ENCODE data around the gene SERF2.
"Not testable (repeated sequence)": the region's sequence is repeated elsewhere in the genome, so short reads cannot be mapped to it uniquely, and the experiment has no call there.

Gene SERF2

DNA sequence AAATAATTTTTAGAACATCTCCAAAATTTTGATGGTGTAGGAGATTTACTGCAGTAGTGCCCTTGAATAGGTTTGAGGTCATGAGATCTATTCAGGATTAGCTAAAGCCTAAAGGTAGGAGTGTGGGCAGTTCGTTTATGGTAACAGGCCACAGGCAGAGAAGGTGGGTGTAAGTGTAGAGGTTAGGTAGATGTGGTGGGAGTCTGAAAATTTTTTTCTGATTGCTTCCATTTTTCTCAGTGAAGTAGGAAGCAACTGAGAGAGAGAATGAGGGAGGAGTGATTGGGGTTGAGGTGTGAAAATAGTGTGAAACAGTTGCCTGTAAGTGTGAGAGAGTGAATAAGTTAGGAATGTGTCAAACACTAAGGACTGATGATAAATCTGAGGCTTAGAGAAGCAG, 13.1 kb upstream of the SERF2 start:
- DNase-seq: no peak

DNA sequence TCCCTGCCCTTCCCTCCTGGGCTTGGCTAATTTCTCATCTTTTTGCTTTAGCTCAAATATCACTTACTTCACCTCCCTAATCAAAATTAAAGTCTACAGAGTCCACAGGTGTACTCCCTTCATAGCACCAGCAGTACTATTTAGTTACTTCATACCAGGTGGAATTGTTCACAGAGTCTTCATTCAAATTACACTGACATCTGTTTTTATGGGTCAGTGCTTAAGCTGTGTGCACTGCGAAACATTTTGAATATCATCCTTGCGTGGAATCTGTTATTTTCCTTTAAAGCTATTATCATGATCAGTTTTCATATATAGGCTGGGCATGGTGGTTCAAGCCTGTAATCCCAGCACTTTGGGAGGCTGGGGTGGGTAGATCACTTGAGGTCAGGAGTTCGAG, 2.7 kb upstream of the SERF2 start:
- no peak for DNase-seq

DNA sequence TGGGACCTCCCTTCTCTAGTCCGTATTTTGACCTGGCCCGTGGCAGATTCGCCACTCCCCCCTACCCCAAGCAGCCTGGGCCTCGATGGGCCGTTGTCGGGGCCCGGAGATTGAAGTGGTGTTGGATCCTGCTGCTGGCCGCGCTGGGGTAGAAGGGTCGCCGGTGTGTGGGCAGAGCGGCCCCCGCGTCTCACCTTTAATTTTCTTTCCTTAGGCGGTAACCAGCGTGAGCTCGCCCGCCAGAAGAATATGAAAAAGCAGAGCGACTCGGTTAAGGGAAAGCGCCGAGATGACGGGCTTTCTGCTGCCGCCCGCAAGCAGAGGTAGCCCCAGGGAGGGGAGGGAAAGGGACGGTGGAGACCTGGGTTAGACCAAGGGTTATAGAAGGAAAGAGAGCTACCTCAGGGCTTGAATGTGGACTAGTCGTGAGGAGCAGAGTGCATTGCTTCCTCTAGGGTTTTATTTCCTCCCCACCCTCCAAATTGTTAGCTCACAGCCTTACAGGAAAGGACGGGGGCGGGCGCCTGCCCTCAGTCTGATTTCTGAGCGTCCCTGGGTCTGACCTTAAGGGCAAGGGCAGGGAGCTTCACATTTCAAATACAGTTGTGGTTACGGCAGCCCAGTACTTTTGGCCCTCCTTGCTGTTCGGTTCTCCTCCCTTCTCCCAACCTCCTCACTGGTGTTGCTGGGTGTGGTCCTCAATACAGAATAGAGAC, 799 bp downstream of the SERF2 start:
- DNase-seq: no peak

DNA sequence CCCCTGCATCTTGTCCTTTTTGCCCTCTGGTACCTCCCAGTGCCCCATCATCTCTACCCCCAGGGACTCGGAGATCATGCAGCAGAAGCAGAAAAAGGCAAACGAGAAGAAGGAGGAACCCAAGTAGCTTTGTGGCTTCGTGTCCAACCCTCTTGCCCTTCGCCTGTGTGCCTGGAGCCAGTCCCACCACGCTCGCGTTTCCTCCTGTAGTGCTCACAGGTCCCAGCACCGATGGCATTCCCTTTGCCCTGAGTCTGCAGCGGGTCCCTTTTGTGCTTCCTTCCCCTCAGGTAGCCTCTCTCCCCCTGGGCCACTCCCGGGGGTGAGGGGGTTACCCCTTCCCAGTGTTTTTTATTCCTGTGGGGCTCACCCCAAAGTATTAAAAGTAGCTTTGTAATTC, 1.5 kb downstream of the SERF2 start:
- DNase-seq: no peak

DNA sequence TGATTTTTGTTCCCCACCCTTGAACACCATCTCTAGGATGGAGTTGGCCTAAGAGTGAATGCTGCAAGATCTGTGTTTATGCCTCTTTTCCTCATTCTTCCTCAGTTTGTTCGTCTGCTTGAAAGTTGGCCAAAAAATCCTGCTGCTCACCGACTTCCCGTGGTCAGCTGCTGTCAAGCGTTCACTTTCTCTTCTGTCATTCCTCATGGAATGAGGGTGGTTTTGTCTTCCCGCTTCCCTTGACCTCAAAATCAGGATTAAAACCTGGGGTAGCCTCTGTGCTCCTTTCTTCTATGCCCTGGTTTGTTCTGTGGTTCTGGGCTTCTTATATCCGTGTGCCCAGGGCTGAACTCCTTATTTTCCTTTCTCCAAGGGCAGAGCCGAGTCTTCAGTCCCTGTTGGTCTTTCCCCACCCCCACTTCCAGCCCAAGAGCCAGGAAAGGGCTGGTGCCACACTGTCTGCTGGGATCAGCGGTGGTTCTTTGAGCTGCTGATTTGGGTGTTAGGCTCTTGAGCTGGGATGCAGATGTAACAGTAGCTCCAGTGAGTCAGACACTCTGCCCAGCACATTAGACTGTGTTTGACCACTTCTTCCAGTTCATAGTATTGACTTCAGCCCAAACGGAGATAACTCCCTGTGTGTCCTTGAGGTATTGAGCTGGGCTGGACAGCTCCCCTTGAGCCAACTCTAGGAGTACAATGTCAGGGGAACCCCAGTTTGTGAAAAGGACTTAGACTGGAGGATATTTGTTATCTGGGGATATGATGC, 2.3 kb downstream of the SERF2 start:
- no peak for DNase-seq

DNA sequence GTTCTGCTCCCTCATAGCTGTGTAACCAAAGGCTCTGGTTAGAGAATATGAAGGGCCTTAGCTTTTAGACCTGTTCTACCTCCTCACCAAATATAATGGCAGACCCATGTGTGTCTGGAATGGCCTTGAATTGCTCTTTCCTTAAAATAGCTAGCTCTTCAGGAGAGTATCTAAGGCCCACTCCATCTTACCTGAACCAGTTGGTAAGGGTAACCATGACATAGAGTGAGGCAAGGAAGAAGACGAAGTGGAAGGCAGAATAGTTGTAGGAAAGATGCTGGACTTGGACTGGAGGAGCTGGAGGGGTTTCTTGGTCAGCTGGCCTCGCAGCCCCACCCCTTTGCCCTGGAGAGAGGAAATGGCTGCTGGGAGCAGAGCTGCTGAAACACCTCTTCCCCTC, 3.1 kb downstream of the SERF2 start:
- no peak for DNase-seq

DNA sequence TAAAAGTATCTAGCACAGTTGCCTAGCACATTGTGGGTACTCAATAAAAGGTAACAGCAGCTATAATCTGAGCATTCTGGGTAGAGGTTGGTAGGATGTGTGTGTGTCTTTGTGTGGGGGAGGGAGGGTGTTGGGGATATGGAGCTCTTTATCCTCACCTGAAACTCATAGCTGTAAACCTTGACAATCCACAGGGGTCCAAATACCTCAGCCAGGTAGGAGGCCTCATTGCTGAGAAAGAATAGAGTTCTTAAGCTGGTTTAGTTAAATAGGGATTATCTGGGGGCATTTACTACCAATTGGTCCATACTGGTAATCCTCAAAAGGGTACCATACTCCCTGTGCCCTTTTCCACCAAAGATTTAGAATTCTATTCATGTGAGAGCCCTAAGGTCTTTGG, 3.9 kb downstream of the SERF2 start:
- no peak for DNase-seq

DNA sequence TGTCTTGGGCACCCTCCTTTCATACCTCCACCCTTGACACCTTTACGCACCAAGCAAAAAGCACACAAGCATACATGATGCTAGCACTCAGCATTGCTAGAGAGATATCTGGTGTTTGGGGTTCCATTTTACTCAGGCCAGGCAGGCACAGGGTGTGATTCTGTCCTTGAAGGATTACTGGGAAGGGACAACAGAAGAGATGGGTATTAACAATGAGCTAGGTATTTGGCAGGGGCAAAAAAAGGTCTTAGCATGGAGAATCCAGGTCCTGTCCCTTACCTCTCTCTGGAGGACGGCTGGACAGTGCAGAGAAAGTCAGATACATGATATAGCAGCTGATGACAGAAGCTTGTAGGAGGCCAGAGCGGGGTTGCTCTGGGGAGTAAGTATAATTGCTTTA, 4.4 kb downstream of the SERF2 start:
- no peak for DNase-seq

DNA sequence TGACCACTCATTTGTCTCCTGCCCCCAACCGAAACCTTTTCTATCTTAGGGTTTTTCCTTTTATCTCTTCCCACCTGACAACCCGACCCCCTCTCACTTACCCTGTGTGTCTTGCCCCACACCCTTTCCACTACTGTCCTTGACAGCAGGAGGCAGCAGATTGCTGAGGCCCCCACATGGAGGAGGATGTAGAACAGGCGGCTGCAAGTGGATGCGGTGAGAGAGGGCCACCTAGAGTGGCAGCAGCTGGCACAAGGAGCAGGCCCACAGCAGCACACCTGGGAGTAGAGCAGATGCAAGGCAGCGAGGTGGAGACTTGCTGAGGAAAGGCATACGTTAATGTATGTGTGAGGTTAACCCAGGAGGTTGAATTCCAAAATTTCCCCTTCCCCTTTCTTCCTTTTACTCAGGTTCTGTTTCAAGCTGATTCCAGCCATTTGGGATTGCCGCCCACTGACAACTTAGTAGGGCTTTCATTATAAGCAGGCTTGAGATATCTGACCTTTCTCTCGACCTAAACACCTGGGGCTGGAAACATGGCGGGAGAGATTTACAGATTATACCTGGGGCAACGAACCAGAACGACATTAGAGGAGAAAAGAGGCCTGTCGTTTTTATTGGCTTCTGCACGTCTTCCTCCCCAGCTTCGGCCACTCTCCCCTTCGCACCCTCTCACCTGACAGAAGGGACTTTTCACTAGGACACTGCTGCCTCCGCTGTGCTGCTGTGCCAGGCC, 7.3 kb downstream of the SERF2 start:
- peak; percentile 19 for DNase-seq

DNA sequence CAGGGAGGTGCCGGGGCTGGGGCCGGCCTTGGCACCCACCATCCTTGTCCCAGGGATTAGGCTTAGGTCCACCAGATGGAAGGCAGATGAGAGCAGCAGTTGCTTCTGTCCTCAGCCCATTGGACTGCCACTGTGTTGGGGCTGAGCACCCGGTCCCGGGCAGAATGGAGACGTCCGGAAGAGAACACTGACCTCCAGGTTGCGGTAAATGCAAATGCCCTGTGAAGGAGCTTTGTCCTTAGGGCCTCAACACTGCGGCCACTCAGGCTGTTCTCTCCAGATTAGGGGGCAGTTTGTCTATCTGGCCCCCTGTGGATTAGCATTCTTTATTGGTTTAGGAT, 7.8 kb downstream of the SERF2 start, which contains the start of gene SERINC4:
Gene SERINC4, minus strand, starts transcription at position 276 of the 341 bp plus-strand sequence. Its CDS starts 234 bp downstream, at position 42.
- DNase-seq: no peak

DNA sequence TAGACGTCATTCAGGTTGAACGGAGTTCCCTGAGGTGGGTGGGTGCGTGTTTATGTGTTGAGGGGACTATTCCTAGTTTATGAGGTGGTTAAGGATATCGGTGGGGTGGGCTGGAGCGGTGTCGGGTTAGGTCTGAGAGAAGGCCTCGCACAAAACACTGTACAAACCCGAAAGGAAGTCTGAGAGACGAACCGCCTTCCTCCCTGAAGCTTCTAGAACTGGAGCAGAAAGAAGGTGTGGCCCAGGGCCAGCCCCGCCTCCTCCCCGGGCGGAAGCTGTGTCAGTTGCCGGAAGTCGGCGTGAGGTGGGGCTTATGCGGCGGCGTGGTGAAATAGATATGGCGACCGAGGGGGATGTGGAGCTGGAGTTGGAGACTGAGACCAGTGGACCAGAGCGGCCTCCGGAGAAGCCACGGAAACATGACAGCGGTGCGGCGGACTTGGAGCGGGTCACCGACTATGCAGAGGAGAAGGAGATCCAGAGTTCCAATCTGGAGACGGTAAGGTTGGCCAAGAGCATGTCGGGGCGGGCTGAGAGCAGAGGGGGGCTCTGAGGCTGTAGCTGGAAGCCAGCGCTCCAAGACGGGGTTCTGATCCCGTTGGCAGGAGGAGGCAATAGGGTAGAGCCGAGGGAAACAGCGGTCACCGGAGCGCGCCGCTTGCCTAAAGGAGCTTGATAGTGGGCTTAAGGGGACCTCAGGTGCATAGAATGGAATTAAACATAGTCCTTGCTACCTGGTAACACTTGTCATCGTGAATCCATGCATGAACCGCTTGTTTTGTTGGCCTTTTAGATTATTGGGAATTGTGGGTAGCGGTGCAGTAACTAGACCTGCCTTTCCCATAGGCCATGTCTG, 8.4 kb downstream of the SERF2 start, which contains the start of gene HYPK:
Gene HYPK, plus strand, starts transcription at position 314 of the 856 bp plus-strand sequence. Its CDS starts 24 bp downstream, at position 338.
- peak; percentile 80 for DNase-seq

DNA sequence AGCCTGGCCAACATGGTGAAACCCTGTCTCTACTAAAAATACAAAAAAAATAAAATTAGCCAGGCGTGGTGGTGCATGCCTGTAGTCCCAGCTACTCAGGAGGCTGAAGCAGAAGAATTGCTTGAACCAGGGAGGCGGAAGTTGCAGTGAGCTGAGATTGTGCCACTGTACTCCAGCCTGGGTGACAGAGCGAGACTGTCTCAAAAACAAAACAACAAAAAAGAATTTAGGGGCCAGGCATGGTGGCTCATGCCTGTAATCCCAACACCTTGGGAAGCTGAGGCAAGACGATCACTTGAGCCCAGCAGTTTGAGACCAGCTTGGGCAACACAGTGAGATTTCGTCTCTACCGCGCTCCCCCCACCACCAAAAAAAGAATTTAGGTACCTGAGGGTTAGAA, 10.6 kb downstream of the SERF2 start:
- not testable (repeated sequence) for DNase-seq

DNA sequence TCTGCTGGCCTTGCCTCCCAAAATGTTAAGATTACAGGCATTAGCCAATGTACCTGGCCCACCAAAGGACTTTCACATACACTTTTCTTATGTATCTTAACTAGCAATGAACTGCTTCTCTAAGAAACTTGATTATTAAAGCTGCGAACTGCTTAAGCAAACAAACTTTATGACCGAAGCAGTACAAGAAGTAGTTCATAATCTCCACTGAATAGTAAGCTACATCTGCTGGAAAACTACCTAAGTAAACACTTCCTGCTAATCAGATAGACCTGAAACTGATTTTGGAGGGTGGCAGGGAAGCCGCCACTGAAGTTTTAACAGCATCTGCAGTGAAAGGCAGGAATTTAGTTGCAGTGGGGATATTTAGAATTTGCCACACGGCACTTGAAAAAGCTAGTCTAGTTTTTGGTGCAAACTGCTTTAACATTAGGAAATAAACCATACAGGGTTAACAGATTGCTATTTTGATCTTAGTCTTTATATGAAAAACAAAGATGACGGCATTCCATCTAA, 16.4 kb downstream of the SERF2 start:
- no peak for DNase-seq

DNA sequence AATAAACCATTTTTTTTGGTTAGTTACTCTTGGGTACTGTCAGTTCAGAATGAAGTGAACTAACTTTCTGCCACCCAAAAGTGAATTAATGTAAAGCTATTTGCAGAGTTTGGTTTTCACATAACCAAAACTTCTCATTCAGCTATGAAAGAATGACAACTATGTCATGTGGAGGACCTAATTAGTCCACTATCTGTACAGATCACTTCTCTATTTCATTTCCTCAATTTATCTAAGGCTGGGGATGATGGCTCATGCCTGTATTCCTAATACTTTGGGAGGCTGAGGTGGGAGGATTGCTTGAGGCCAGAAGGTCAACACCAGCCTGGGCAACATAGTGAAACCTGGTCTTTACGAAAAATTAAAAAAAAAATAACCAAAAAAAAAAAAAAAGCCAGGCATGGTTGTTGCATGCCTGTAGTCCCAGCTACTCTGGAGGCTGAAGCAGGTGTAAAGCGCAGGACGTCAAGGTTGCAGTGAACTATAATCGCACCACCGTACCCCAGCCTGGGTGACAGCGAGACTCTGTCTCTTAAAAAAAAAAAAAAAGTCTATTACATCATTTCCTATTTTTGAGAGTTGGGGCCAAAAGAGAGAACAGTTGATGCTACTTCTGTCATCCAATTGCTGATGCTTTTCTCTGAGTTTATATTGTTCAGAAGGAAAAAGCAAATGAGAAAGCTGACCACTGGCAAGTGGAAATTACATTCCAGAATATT, 17.0 kb downstream of the SERF2 start:
- DNase-seq: no peak

DNA sequence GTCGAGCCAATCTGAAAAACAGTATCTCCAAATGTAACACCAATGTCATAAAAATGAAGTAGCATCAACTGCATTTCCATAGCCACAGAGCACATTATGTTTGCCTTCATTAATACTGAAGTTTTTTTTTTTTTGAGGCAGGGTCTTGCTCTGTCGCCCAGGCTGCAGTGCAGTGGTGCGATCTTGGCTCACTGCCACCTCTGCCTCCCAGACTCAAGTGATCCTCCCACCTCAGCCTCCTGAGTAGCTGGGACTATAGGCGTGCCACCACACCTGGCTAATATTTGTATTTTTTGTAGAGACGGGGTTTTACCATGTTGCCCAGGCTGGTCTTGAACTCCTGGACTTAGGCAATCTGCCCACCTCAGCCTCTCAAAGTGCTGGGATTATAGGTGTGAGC, 22.9 kb downstream of the SERF2 start:
- DNase-seq: not testable (repeated sequence)

DNA sequence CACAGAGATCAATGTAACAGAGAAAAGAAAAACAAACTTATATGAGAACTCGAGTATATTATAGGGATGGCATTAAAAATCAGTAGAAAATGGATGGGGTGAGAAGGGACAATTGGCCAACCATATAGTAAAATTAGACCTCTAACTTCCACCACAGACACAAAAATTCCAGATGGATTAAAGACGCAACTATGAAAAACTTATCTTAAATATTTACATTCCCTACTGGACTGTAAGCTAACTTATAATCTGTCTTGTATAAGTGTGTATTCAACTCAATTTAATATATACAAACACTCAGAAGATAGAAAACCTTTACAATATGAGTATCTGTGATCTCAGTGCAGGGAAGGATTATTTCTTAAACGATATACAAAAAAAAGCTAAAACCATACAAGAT, 29.4 kb downstream of the SERF2 start:
- no peak for DNase-seq

DNA sequence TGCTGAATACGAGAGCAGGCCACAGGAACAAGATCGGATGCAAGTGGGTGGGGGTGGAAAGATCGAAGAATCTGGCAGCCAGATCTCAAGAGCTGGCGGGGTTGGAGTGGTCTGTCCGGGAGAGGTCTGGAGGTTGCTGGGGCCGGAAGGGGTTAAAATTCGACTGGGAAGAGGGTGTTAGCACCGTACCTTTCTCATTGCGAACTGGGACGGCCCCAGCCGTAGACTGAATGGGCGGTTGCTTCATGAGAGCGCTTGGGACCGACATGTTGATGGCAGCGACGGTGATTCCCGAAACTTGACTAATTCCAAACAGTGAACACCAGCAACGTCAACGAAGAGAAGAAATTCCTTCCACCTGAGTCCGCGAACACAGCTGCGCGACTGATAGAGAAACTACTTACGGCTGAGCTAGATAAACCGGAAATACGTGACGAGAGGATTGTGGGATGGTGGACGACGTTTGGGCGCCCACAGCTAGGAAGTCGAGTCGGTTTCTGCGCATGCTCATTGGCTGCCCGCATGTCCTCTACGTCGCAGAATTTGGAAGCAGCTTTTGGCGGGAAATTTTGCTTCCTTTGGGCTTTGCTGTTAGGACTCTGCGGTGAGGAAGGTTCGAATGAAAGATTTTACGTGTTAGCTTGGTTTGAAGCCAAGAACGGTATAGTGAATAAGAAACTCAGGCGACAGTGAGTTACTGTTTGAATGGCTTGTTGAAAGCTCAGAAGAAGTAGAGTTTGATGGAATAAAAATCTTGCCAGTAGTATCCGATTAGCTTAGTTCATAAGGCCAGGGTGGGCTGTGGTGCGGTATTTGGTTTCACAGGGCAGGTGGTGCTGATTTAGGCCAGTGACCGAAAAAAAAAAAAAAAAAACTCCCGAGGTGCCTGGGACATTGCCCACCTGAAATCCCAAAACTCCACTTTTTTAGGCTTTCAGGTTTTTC, 32.5 kb downstream of the SERF2 start, which contains the start of gene MFAP1:
Gene MFAP1, minus strand, starts transcription at position 389 of the 945 bp plus-strand sequence. Its CDS starts 121 bp downstream, at position 268.
- peak; percentile 88 for DNase-seq

DNA sequence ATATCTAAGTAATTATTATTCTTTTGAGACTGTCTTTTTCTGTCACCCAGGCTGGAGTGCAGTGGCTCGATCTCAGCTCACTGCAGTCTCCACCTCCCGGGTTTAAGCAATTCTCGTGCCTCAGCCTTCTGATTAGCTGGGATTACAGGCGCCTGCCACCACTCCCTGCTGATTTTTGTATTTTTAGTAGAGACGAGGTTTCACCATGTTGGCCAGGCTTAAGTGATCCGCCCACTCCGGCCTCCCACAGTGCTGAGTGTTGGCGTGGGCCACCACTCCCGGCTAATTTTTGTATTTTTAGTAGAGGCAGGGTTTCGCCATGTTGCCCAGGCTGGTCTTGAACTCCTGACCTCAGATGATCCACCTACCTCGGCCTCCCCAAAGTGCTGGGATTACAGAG, 33.2 kb downstream of the SERF2 start:
- DNase-seq: not testable (repeated sequence)

DNA sequence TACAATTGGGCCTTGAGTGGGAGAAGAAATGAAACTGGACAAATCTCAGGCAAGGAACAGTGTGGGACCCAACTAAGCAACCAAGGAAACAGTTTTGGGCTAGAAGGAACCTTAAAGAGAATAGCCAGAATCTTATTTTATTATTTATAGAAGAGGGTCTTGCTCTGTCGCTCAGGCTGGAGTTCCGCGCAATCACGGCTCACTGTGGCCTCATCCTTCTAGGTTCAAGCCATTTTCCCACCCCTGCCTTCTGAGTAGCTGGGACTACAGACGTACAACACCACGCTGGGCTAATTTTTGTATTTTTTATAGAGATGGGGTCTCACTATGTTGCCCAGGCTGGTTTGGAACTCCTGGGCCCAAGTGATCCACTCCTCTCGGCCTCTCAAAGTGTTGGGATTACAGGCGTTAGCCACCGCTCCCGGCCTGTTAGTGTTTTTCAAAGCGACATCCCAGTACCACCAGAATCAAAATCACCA, 33.9 kb downstream of the SERF2 start:
- no peak for DNase-seq
